Upper lobe of right lung (tissue), 1 donor: ENCODE measurements around the gene PAX5. TPM values are rescaled to one million over a fixed set of nuclear protein-coding genes. Genes with fewer than 3 reads are reported as not detected.
"Not testable (repeated sequence)": the region's sequence is repeated elsewhere in the genome, so short reads cannot be mapped to it uniquely, and the experiment has no call there.

Experiments used
- ATAC-seq: fragments of 200-7000 bp; cut with Tn5 transposase; one replicate; pipeline ENCODE4 v1.9.1; 2020; ENCODE audit warnings: mild to moderate bottlenecking, moderate library complexity
- DNase-seq: peaks from one replicate; pipeline ENCODE4 v3.0.0-alpha.2; 2020
- H3K27ac ChIP-seq: fragments of 200-600 bp; one replicate; pipeline ENCODE4 v1.8.0; 2022
- H3K27me3 ChIP-seq: fragments of 200-600 bp; one replicate; pipeline ENCODE4 v1.8.0; 2022; ENCODE audit warnings: mild to moderate bottlenecking
- H3K36me3 ChIP-seq: fragments of 200-600 bp; one replicate; pipeline ENCODE4 v1.8.0; 2022
- H3K4me1 ChIP-seq: fragments of 200-600 bp; one replicate; pipeline ENCODE4 v1.8.0; 2022
- H3K4me3 ChIP-seq: fragments of 200-600 bp; one replicate; pipeline ENCODE4 v1.8.0; 2022; ENCODE audit warnings: mild to moderate bottlenecking
- H3K9me3 ChIP-seq: fragments of 200-600 bp; one replicate; pipeline ENCODE4 v1.8.0; 2022
- CTCF ChIP-seq: fragments of 200-600 bp; IDR thresholded peaks from one replicate; pipeline ENCODE4 v1.8.0; 2022; ENCODE audit warnings: antibody characterized with exemption
- intact Hi-C: fragments of 100-400 bp; cut with DNase I; formaldehyde crosslinking; loops from one replicate; pipeline ENCODE4 v1.11.0; 2022
- total RNA-seq: library from RNA; stranded (reverse); fragmentation: NEBNext Ultra II Directional; extraction: Animal tissue kit (Norgen Biotek cat#: 25700); gene quantifications from one replicate; pipeline ENCODE4 v1.2.1, GENCODE V29; 2021
- donor health status: DM: no; HTN: yes; CAD: no; lungs with severe emphysema.

Gene PAX5
- total RNA-seq, 1 donor from 2014 or later = 0.23 TPM

- DNase-seq (no peak), ATAC-seq (no peak)
- H3K36me3 ChIP-seq = no peaks in the 10 kb centered on the region
- H3K9me3 ChIP-seq = no peaks in the 10 kb centered on the region
- no peaks in the 10 kb centered on the region for H3K4me1 ChIP-seq
- H3K27ac ChIP-seq = no peak overlapping the region
- H3K27me3 ChIP-seq = peaks cover 12% of the 10 kb centered on the region
- H3K4me3 ChIP-seq = no peak overlapping the region
- intact Hi-C loops = no loop called here
- no peak for TF ChIP-seq CTCF
These were observed 32.2 kb upstream of the PAX5 start for GRCh38 chr9:37066139-37066725.

- peak; percentile 45 for ATAC-seq
- DNase-seq = no peak
- peaks cover 21% of the 10 kb centered on the region for H3K27me3 ChIP-seq
- H3K9me3 ChIP-seq = no peaks in the 10 kb centered on the region
- TF ChIP-seq CTCF = no peak
- intact Hi-C loops = no loop called here
- no peaks in the 10 kb centered on the region for H3K36me3 ChIP-seq
- no peaks in the 10 kb centered on the region for H3K4me1 ChIP-seq
- H3K4me3 ChIP-seq = no peak overlapping the region
- no peak overlapping the region for H3K27ac ChIP-seq
These were observed 28.3 kb upstream of the PAX5 start for GRCh38 chr9:37062336-37062735.

- peaks cover 21% of the 10 kb centered on the region for H3K27me3 ChIP-seq
- H3K27ac ChIP-seq = no peak overlapping the region
- intact Hi-C loops = no loop called here
- TF ChIP-seq CTCF = no peak
- H3K36me3 ChIP-seq = no peaks in the 10 kb centered on the region
- peak; percentile 23 for ATAC-seq
- H3K4me3 ChIP-seq = no peak overlapping the region
- H3K4me1 ChIP-seq = no peaks in the 10 kb centered on the region
- H3K9me3 ChIP-seq = no peaks in the 10 kb centered on the region
- no peak for DNase-seq
These were observed 27.7 kb upstream of the PAX5 start for GRCh38 chr9:37061768-37062167.

GRCh38 chr9:37060833-37061232 lies 26.8 kb upstream of the PAX5 start:
- H3K27me3 ChIP-seq = peaks cover 13% of the 10 kb centered on the region
- no peak overlapping the region for H3K4me3 ChIP-seq
- intact Hi-C loops = no loop called here
- ATAC-seq = no peak
- TF ChIP-seq CTCF = no peak
- no peaks in the 10 kb centered on the region for H3K9me3 ChIP-seq
- H3K36me3 ChIP-seq = no peaks in the 10 kb centered on the region
- H3K4me1 ChIP-seq = no peaks in the 10 kb centered on the region
- DNase-seq = no peak
- no peak overlapping the region for H3K27ac ChIP-seq

GRCh38 chr9:37056046-37056920 lies 22.2 kb upstream of the PAX5 start:
- Histone ChIP-seq H3K4me3 (no peak overlapping the region), H3K36me3 (no peaks in the 10 kb centered on the region), H3K9me3 (no peaks in the 10 kb centered on the region), H3K27ac (no peak overlapping the region), H3K4me1 (no peaks in the 10 kb centered on the region), H3K27me3 (peaks cover 25% of the 10 kb centered on the region)
- TF ChIP-seq CTCF = no peak
- intact Hi-C loops = no loop called here
- DNase-seq (no peak), ATAC-seq (no peak)

GRCh38 chr9:37054363-37054720 lies 20.3 kb upstream of the PAX5 start:
- ATAC-seq, DNase-seq, H3K27ac ChIP-seq, H3K4me3 ChIP-seq, H3K36me3 ChIP-seq, H3K9me3 ChIP-seq, H3K4me1 ChIP-seq, intact Hi-C loops: not testable (repeated sequence)
- H3K27me3 ChIP-seq = peaks cover 23% of the 10 kb centered on the region
